H1 (cell line): ENCODE measurements around the gene GPS1. TPM values are rescaled to one million over a fixed set of nuclear protein-coding genes. Genes with fewer than 3 reads are reported as not detected.

Experiments
- CTCF ChIA-PET: fragments of 300-600 bp; sonication (Branson Sonifier 250); formaldehyde crosslinking; loops from one replicate; lab custom pipeline; 2021; ENCODE audit not compliant: partially characterized antibody; lab: Charles Lee
- POLR2A ChIA-PET: fragments of 300-600 bp; sonication (Branson Sonifier 250); formaldehyde crosslinking; loops from one replicate; lab custom pipeline; 2021; ENCODE audit warnings: inconsistent platforms; ENCODE audit not compliant: partially characterized antibody; lab: Charles Lee
- DNase-seq, 2 experiments: peaks; one replicate each; pipeline versions ENCODE4 v3.0.0 to v3.0.0-alpha.2; 2010 to 2022; ENCODE audit warnings: low spot score in 2 of 2, low read depth in 1 of 2, mixed read lengths in 1 of 2
- FAIRE-seq: peaks from 2 replicates; lab custom pipeline; 2011; peaks lifted over from hg19 to GRCh38; lab: Jason Lieb, UNC
- H2AFZ ChIP-seq: 2 replicates; pipeline ENCODE4 v1.8.1; 2012; ENCODE audit warnings: low read length, inconsistent platforms
- H2AK5ac ChIP-seq: 2 replicates; pipeline ENCODE4 v1.6.1; 2013; ENCODE audit warnings: low read depth, low read length
- H2BK120ac ChIP-seq: replicated peaks from 2 replicates; pipeline ENCODE3; 2013; ENCODE audit warnings: low read depth, low read length, inconsistent platforms
- H2BK12ac ChIP-seq: 2 replicates; pipeline ENCODE4 v1.6.1; 2013; ENCODE audit warnings: low read depth, low read length
- H2BK15ac ChIP-seq: 2 replicates; pipeline ENCODE4 v1.6.1; 2013; ENCODE audit warnings: low read length
- H2BK20ac ChIP-seq: 2 replicates; pipeline ENCODE4 v1.6.1; 2013; ENCODE audit warnings: low read length
- H2BK5ac ChIP-seq: 2 replicates; pipeline ENCODE4 v1.6.1; 2013; ENCODE audit warnings: low read depth, low read length
- H3K14ac ChIP-seq: 2 replicates; pipeline ENCODE4 v1.6.1; 2013; ENCODE audit warnings: inconsistent platforms; ENCODE audit not compliant: insufficient read length
- H3K18ac ChIP-seq: 2 replicates; pipeline ENCODE4 v1.6.1; 2013; ENCODE audit warnings: low read length; ENCODE audit errors: extremely low read depth
- H3K23ac ChIP-seq: 2 replicates; pipeline ENCODE4 v1.6.1; 2013; ENCODE audit warnings: inconsistent platforms; ENCODE audit not compliant: insufficient read length
- H3K23me2 ChIP-seq: 2 replicates; pipeline ENCODE4 v1.6.1; 2013; ENCODE audit warnings: low read depth, low read length
- H3K27ac ChIP-seq: 2 replicates; pipeline ENCODE4 v1.6.1; 2011; ENCODE audit warnings: low read depth, low read length, inconsistent platforms
- H3K27me3 ChIP-seq, 4 experiments: replicated peaks in 1 of 4; 1 replicate in 1 of 4; 2 replicates in 3 of 4; pipeline versions ENCODE4 v1.6.1 to v1.8.1; 2011 to 2013; ENCODE audit warnings: low read length in 3 of 4, mild to moderate bottlenecking in 3 of 4, inconsistent platforms in 2 of 4, mixed read lengths in 2 of 4, moderate library complexity in 1 of 4; ENCODE audit not compliant: control insufficient read depth in 3 of 4, insufficient read depth in 3 of 4; ENCODE audit errors: extremely low read depth in 1 of 4
- H3K36me3 ChIP-seq, 4 experiments: 2 replicates each; pipeline versions ENCODE4 v1.6.1 to v1.8.1; 2011 to 2013; ENCODE audit warnings: mild to moderate bottlenecking in 4 of 4, low read length in 3 of 4, moderate library complexity in 2 of 4, control low read depth in 1 of 4, inconsistent platforms in 1 of 4; ENCODE audit not compliant: insufficient read depth in 4 of 4, control insufficient read depth in 2 of 4
- H3K4ac ChIP-seq: replicated peaks from 2 replicates; pipeline ENCODE3; 2013; ENCODE audit warnings: low read length, low read depth, mixed read lengths, inconsistent platforms; ENCODE audit not compliant: insufficient read length
- H3K4me1 ChIP-seq, 4 experiments: replicated peaks in 1 of 4; 1 replicate in 1 of 4; 2 replicates in 3 of 4; pipeline versions ENCODE4 v1.6.1 to v1.8.1; 2011 to 2013; ENCODE audit warnings: low read length in 3 of 4, inconsistent platforms in 2 of 4, mixed read lengths in 1 of 4; ENCODE audit not compliant: insufficient read depth in 4 of 4, control insufficient read depth in 3 of 4
- H3K4me2 ChIP-seq, 2 experiments: 2 replicates each; pipeline versions ENCODE4 v1.6.1 to v1.8.1; 2011 to 2013; ENCODE audit warnings: low read depth in 2 of 2, low read length in 2 of 2, control low read depth in 1 of 2, inconsistent platforms in 1 of 2, mild to moderate bottlenecking in 1 of 2; ENCODE audit not compliant: insufficient read depth in 1 of 2
- H3K4me3 ChIP-seq, 4 experiments: fragments of 200-600, 300-600 bp in 1 of 4; sonication (generic), shearing (Covaris generic), sonication (Bioruptor Twin) in 1 of 4; 2 replicates each; pipeline versions ENCODE4 v1.5.1 to v1.8.1; 2011 to 2016; ENCODE audit warnings: low read length in 4 of 4, low read depth in 3 of 4, control low read depth in 2 of 4, inconsistent platforms in 2 of 4, mild to moderate bottlenecking in 2 of 4, mixed read lengths in 1 of 4, moderate library complexity in 1 of 4; ENCODE audit not compliant: insufficient read depth in 2 of 4; ENCODE audit errors: extremely low read depth in 1 of 4
- H3K56ac ChIP-seq: replicated peaks from 2 replicates; pipeline ENCODE3; 2013; ENCODE audit warnings: low read depth, mild to moderate bottlenecking, mixed read lengths, low read length, inconsistent platforms; ENCODE audit not compliant: insufficient read length
- H3K79me1 ChIP-seq: 2 replicates; pipeline ENCODE4 v1.6.1; 2013; ENCODE audit warnings: low read depth, low read length, control low read depth
- H3K79me2 ChIP-seq, 2 experiments: 2 replicates each; pipeline versions ENCODE4 v1.6.1 to v1.8.1; 2012 to 2013; ENCODE audit warnings: low read length in 2 of 2, mild to moderate bottlenecking in 2 of 2, inconsistent platforms in 1 of 2; ENCODE audit not compliant: insufficient read depth in 2 of 2, control insufficient read depth in 1 of 2
- H3K9ac ChIP-seq, 4 experiments: replicated peaks in 1 of 4; 1 replicate in 1 of 4; 2 replicates in 3 of 4; pipeline versions ENCODE4 v1.6.1 to v1.8.1; 2011 to 2013; ENCODE audit warnings: low read depth in 3 of 4, low read length in 3 of 4, control low read depth in 2 of 4, mild to moderate bottlenecking in 2 of 4, moderate library complexity in 2 of 4, inconsistent platforms in 1 of 4; ENCODE audit errors: extremely low read depth in 1 of 4
- H3K9me3 ChIP-seq, 2 experiments: 2 replicates each; pipeline versions ENCODE4 v1.6.1 to v1.8.1; 2012 to 2013; ENCODE audit warnings: mild to moderate bottlenecking in 2 of 2, moderate library complexity in 2 of 2, control low read depth in 1 of 2, inconsistent platforms in 1 of 2, low read depth in 1 of 2, low read length in 1 of 2, mixed read lengths in 1 of 2; ENCODE audit not compliant: insufficient read depth in 2 of 2
- H4K20me1 ChIP-seq, 2 experiments: replicated peaks in 1 of 2; 2 replicates each; pipeline versions ENCODE3 to v1.8.1; 2011 to 2013; ENCODE audit warnings: inconsistent platforms in 2 of 2, low read length in 2 of 2, mild to moderate bottlenecking in 1 of 2; ENCODE audit not compliant: insufficient read depth in 2 of 2, control insufficient read depth in 1 of 2
- H4K5ac ChIP-seq: 2 replicates; pipeline ENCODE4 v1.6.1; 2013; ENCODE audit warnings: low read length, low read depth, mixed read lengths, inconsistent platforms; ENCODE audit not compliant: insufficient read length
- H4K8ac ChIP-seq: 2 replicates; pipeline ENCODE4 v1.8.0; 2013; ENCODE audit warnings: mild to moderate bottlenecking, moderate library complexity, low read length, inconsistent platforms; ENCODE audit not compliant: insufficient read depth; ENCODE audit errors: extremely low read depth
- H4K91ac ChIP-seq: replicated peaks from 2 replicates; pipeline ENCODE3; 2013; ENCODE audit warnings: low read length, mixed read lengths, inconsistent platforms; ENCODE audit not compliant: insufficient read length
- CEBPB ChIP-seq: IDR thresholded peaks from 2 replicates; pipeline ENCODE4 v1.6.1; 2012; ENCODE audit warnings: low read depth, low read length
- CREB1 ChIP-seq: IDR thresholded peaks from 2 replicates; pipeline ENCODE4 v1.6.1; 2012; ENCODE audit warnings: inconsistent platforms
- NRF1 ChIP-seq: IDR thresholded peaks from 2 replicates; pipeline ENCODE4 v1.6.1; 2011; ENCODE audit warnings: mild to moderate bottlenecking, low read depth, low read length, improper control_type of control experiment
- POLR2A ChIP-seq, 2 experiments: IDR thresholded peaks; 1 replicate in 1 of 2; 2 replicates in 1 of 2; pipeline ENCODE4 v1.6.1; 2011; ENCODE audit warnings: low read depth in 2 of 2, low read length in 2 of 2, mild to moderate bottlenecking in 2 of 2; ENCODE audit errors: control extremely low read depth in 1 of 2
- POLR2AphosphoS5 ChIP-seq: IDR thresholded peaks from 2 replicates; pipeline ENCODE4 v1.6.1; 2011; ENCODE audit warnings: low read depth, low read length
- POU5F1 ChIP-seq: IDR thresholded peaks from 2 replicates; pipeline ENCODE4 v1.6.1; 2011; ENCODE audit warnings: low read depth, mild to moderate bottlenecking, low read length, moderate library complexity
- SAP30 ChIP-seq: fragments of 300-600 bp; sonication (generic); IDR thresholded peaks from 2 replicates; pipeline ENCODE4 v1.7.1; 2012; ENCODE audit warnings: low read length, moderate library complexity, mild to moderate bottlenecking, inconsistent platforms; ENCODE audit not compliant: insufficient read depth, insufficient replicate concordance
- SIN3A ChIP-seq, 2 experiments: IDR thresholded peaks in 1 of 2; conservative IDR thresholded peaks in 1 of 2; 2 replicates each; pipeline ENCODE4 v1.6.1; 2011 to 2012; ENCODE audit warnings: low read length in 2 of 2, improper control_type of control experiment in 1 of 2, low read depth in 1 of 2, mild to moderate bottlenecking in 1 of 2
- SIRT6 ChIP-seq: IDR thresholded peaks from one replicate; pipeline ENCODE4 v1.7.1; 2012; ENCODE audit warnings: low read length, inconsistent platforms
- SP1 ChIP-seq: IDR thresholded peaks from 2 replicates; pipeline ENCODE4 v1.6.1; 2011; ENCODE audit warnings: low read depth, low read length
- SP4 ChIP-seq: IDR thresholded peaks from 2 replicates; pipeline ENCODE4 v1.6.1; 2012; ENCODE audit warnings: low read length, inconsistent platforms
- TEAD4 ChIP-seq: IDR thresholded peaks from 2 replicates; pipeline ENCODE4 v1.6.1; 2012; ENCODE audit warnings: low read depth, low read length, inconsistent platforms, mixed read lengths
- WGBS, 2 experiments: shearing (Covaris generic) in 1 of 2; methylation state at CpG; one replicate each; pipeline versions ENCODE4 v1.1.6 to v1.1.7; 2013 to 2015; ENCODE audit warnings: low lambda C conversion rate in 2 of 2, mixed read lengths in 2 of 2, inconsistent platforms in 1 of 2, low coverage in 1 of 2, missing lambda C conversion rate in 1 of 2; ENCODE audit not compliant: insufficient replicate concordance in 2 of 2, insufficient coverage in 1 of 2, insufficient read length in 1 of 2; ENCODE audit errors: extremely low coverage in 1 of 2, missing lambda C conversion rate in 1 of 2; 5-methylcytosine and 5-hydroxymethylcytosine counted together
- polyA plus RNA-seq, 7 experiments: library from polyadenylated mRNA; depleted of rRNA in 3 of 7; stranded (reverse) in 5 of 7; unstranded in 2 of 7; fragments of >200 nt in 5 of 7; fragments of 200-250 nt in 2 of 7; gene quantifications; 1 replicate in 5 of 7; 2 replicates in 1 of 7; 4 replicates in 1 of 7; pipeline versions ENCODE4 v1.2.1 to v1.2.3, GENCODE V29; 2011 to 2013; ENCODE audit warnings: missing spikeins in 2 of 7, mixed read lengths in 2 of 7
- total RNA-seq: library from RNA; stranded (reverse); fragmentation: NEBNext Ultra II Directional; extraction: Animal tissue kit (Norgen Biotek cat#: 25700); gene quantifications from 2 replicates; pipeline ENCODE4 v1.2.1, GENCODE V29; 2021

GPS1 gene
- total and polyA plus RNA-seq, 2 of the 8 experiments (the other 6 are each of a cell fraction or from before 2014, with no cell fraction given) = 153 to 277 TPM

DNA sequence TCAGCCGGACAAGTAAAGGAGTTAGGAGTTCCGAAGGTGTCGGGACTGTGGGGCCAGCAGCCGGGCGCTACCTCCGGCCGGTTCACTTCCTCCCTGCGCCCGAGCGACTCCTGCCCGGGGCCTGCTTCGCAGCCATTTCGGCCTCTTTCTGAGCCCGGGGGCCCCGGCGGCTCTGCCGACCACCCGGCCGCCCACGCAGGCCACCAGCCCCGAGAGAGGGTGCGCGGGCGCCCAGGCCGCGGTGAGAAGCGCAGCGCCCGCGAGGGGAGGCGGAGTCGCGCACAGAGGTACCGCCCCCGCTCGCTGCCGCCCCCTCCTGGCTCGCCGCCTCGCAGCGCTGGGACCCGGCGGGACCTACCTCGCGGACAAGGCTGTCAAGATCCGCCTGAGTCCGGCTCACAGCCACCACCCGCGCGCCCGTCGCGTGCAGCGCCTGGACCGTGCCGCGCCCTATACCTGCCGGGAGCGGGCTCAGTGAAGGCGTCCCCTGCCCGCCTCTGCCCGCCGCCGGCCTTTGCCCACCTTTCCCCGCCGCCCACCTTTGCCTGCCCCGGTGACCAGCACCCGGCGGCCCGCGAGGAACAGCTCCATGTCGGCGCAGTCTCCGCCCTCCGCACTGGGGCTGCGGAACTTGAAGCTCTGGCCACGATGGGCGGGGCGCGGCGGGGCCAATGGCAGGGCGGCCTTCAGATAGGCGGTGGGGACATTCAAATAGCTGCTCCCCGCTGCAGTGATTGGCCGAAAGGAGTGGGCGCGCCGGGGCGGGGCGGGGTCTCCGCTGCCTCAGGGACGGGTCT is 14.4 kb upstream of the GPS1 start, which contains the start of gene DCXR:
Gene DCXR (minus strand): TSS at position 606 of the 797 bp plus-strand sequence. CDS start 15 bp downstream, at position 591.
- Histone ChIP-seq H2BK20ac (no peak within 1 kb of the TSS), H3K9me3 (no peaks in the 10 kb centered on the region), H4K5ac (no peak within 1 kb of the TSS), H3K4ac (no peak within 1 kb of the TSS), H2AFZ (peak within 1 kb of the TSS; percentile 85; the same call in 1 of the 2 replicates), H4K91ac (no peak within 1 kb of the TSS), H3K14ac (no peak within 1 kb of the TSS), H2AK5ac (no peak within 1 kb of the TSS), H3K79me2 (peaks cover 0 to 2% of the 10 kb centered on the region in 2 experiments; a peak in 1 of 4 replicates), H3K4me3 (peak within 1 kb of the TSS; percentile 49 to 77 (median 66)), H3K23ac (no peak within 1 kb of the TSS), H3K4me1 (peaks cover 3 to 10% (median 6%) of the 10 kb centered on the region in 4 experiments; a peak in 6 of 7 replicates), H3K56ac (no peak within 1 kb of the TSS), H3K36me3 (no peaks in the 10 kb centered on the region; a peak in 1 of 8 replicates), H3K27me3 (no peaks in the 10 kb centered on the region; a peak in 1 of 7 replicates), H2BK15ac (no peak within 1 kb of the TSS), H3K18ac (peak within 1 kb of the TSS; percentile 19; the same call in 1 of the 2 replicates), H2BK120ac (no peak within 1 kb of the TSS), H3K23me2 (peaks cover 10% of the 10 kb centered on the region; the same call in 1 of the 2 replicates), H3K4me2 (peak within 1 kb of the TSS; percentile 73 to 90), H4K20me1 (peaks cover 2 to 8% of the 10 kb centered on the region in 2 experiments), H2BK5ac (no peak within 1 kb of the TSS), H3K9ac (peak within 1 kb of the TSS in 3 of 4 experiments; percentile 48 to 72 (median 48); a peak in 4 of 7 replicates), H4K8ac (peak within 1 kb of the TSS; percentile 87; the same call in 1 of the 2 replicates), H3K27ac (peak within 1 kb of the TSS; percentile 63; the same call in 1 of the 2 replicates), H3K79me1 (peaks cover 3% of the 10 kb centered on the region; the same call in 1 of the 2 replicates), H2BK12ac (peak within 1 kb of the TSS; percentile 71; the same call in 1 of the 2 replicates)
- ChIA-PET CTCF (interaction anchor here (0.6 to 4.1 kb wide), 19 partner anchors 8 to 170 kb away, joined by 3 to 21 read pairs (median 4); partner anchors contain the start of genes CENPX, GPS1 and RFNG), POLR2A (interaction anchor here (0.9 to 1.8 kb wide), 8 partner anchors 14 to 167 kb away, joined by 3 to 9 read pairs (median 6); partner anchors contain the start of genes CENPX, FASN, GPS1 and LRRC45)
- peak; percentile 86 to 97 for DNase-seq
- no peak for FAIRE-seq
- WGBS, 2 experiments = 3% methylated on average over 69 of the region's 92 CpGs; no CpG with 5 or more reads in 1 of the 2 experiments
- TF ChIP-seq SAP30 (no peak), SIRT6 (no peak), SP1 (peak; percentile 48; the same call in 1 of the 2 replicates), CREB1 (peak; percentile 39; the same call in 1 of the 2 replicates), SIN3A (conservative IDR thresholded peaks at IDR 0.05 in 1 of 2, IDR thresholded peaks at IDR 0.05 in 1 of 2; ENCODE audit: low read depth in 1 of 2, low read length in 2 of 2) (peak; percentile 86; a peak in 3 of 4 replicates), POLR2AphosphoS5 (peak; percentile 83), CEBPB (no peak), SP4 (peak; percentile 62; the same call in 1 of the 2 replicates), POLR2A (IDR thresholded peaks at IDR 0.05; ENCODE audit: control extremely low read depth in 1 of 2, low read depth in 2 of 2, low read length in 2 of 2) (peak in 1 of 2 experiments; percentile 83; a peak in 2 of 3 replicates), NRF1 (no peak), TEAD4 (no peak), POU5F1 (no peak)
